Dermis blood vessel endothelial cell (primary cell): Measurements from ENCODE around the gene TRIM10. TPM values are rescaled to one million over a fixed set of nuclear protein-coding genes. Genes with fewer than 3 reads are reported as not detected.
"Not testable (repeated sequence)": the region's sequence is repeated elsewhere in the genome, so short reads cannot be mapped to it uniquely, and the experiment has no call there.

Experiments used
- DNase-seq: peaks from one replicate; pipeline ENCODE4 v3.0.0; 2010
- total RNA-seq: library from RNA; depleted of rRNA; stranded (reverse); fragments of >200 nt; gene quantifications from 2 replicates; pipeline ENCODE4 v1.2.3, GENCODE V29; 2014

Gene TRIM10
- total RNA-seq, 1 donor from 2014 or later = not detected

DNA sequence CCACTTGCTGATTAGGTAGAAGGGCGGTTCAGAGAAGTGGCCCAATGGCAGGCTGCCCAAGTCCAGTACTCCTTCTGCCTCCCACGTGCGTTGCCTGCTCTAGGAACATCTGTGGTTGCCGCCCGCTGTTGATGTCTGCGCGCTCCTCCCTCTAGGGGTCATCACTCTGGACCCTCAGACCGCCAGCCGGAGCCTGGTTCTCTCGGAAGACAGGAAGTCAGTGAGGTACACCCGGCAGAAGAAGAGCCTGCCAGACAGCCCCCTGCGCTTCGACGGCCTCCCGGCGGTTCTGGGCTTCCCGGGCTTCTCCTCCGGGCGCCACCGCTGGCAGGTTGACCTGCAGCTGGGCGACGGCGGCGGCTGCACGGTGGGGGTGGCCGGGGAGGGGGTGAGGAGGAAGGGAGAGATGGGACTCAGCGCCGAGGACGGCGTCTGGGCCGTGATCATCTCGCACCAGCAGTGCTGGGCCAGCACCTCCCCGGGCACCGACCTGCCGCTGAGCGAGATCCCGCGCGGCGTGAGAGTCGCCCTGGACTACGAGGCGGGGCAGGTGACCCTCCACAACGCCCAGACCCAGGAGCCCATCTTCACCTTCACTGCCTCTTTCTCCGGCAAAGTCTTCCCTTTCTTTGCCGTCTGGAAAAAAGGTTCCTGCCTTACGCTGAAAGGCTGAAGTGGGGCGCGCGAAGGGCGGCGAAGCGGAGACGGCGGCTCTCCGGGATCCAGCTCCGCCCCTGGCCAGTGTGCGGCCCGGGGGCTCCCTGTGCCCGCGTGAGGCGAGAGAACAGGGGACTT, 10.9 kb upstream of the TRIM10 start:
- no peak for DNase-seq

DNA sequence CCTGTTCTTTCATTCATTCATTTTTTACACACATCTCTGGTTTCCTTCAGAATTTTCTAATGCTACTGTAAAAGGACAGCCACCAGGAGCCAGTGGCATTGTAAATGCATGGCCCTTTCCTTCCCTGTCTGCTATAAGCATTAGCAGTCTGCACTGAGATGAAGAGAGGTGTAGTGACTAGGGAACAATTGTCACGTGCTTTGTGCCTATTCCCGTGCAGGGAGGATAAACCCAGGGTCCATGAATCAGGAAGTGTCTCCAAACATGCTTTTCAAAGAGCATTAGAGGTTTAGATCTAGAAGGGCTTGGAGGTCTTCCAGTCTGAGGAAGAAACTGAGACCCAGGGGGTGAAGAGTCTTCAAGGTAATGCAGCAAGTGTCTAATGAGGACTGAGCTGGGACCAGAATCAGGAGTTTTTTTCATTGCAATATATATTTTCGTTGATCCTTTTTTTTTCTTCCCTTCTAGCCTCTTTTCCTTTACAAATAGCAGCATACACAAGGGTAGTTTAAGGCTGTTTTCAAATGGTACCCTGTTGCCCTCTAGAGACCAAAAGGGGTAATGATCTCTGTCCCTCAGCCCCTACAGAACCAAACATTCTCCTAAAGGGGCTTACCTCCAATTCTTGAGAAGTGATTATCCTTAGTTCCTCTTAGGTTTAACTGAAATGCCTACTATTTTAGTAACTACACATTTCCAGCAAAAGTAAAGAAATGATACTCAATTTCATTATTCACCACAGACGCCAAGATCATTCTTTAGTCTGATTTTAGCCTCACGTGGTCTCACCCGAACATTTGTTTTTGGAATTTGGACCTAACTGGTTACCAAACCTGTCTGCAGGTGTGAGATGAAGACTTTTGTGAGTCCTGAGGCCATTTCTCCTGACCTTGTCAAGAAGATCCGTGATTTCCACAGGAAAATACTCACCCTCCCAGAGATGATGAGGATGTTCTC, 8.9 kb upstream of the TRIM10 start:
- peak; percentile 78 for DNase-seq

GRCh38 chr6:30168741-30169140, 7.7 kb upstream of the TRIM10 start:
- no peak for DNase-seq

DNA sequence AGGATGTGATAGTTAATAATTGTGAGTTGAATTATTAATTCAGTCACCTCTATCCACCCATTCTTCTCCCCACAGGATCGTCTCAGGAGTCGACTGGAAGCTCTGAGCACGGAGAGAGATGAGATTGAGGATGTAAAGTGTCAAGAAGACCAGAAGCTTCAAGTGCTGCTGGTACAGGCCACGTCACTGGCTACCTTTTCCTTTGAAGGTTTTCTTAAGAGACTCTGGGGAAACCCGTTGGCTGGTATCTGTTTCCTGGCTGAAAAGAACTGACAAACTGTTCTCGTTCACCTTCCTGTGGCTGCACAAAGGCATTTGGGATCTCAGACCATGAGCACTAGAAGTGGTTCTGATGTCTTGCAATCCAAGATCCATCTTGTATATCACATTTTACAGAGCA, 6.1 kb upstream of the TRIM10 start:
- peak; percentile 32 for DNase-seq

DNA sequence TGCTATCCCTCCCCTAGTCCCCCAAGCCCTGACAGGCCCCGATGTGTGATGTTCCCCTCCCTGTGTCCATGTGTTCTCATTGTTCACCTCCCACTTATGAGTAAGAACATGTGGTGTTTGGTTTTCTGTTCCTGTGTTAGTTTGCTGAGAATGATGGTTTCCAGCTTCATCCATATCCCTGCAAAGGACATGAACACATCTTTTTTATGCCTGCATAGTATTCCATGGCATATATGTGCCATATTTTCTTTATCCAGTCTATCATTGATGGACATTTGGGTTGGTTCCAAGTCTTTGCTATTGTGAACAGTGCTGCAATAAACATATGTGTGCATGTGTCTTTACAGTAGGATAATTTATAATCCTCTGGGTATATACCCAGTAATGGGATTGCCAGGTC, 4.2 kb upstream of the TRIM10 start:
- not testable (repeated sequence) for DNase-seq

DNA sequence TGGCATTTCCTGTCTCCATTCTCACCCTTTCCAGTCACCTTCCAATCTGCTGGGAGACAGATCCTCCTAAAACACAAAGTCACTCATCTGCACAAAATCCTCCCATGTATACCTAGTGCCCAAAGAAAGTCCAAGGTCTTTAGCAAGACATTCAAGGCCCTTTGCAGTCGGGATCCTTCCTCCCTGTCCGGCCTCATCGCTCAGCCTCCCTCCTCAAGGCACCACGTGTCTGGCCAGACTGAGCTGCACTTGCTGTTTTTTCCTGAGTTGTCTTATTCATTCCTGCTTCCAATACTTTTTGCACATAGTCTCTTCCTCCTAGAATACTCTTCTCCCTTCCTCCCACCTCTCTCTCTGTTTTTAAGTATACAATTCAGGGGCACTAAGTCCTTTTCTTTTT, 3.7 kb upstream of the TRIM10 start:
- DNase-seq = no peak

- no peak for DNase-seq
These were observed 3.1 kb upstream of the TRIM10 start for GRCh38 chr6:30163918-30164654.

DNA sequence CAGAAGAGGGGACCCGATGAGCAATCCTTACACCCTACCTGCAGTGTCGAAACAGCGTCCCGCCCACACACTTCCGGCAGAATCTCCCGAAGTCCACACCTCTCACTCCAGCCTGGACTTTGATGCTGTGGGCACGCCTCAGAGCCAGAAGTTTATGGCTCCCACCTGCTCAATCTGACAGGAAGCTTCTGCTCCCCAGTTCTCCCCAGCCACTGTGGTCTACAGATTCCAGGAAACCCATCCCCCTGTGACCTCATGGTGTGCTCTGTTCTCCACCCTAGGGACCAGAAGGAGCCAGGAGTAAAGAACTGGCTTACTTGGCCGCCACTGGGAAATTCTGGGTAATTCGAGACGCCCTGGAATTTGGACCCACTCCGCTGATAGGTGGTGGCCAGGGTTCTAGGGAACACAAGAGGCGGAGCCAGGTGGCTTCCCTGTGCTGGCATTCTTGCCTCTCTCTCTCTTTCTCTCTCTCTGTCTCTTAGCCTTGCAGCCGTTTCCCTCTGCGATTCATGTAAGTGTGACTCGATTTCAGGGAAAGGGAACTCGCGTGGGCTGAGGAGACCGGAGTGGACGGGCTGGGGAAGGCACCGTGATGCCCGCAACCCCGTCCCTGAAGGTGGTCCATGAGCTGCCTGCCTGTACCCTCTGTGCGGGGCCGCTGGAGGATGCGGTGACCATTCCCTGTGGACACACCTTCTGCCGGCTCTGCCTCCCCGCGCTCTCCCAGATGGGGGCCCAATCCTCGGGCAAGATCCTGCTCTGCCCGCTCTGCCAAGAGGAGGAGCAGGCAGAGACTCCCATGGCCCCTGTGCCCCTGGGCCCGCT, 2.3 kb upstream of the TRIM10 start, which contains the start of gene TRIM15:
TRIM15 (plus strand) TSS at position 457 of the 828 bp plus-strand sequence; CDS start at position 596, 139 bp downstream.
- no peak for DNase-seq

DNA sequence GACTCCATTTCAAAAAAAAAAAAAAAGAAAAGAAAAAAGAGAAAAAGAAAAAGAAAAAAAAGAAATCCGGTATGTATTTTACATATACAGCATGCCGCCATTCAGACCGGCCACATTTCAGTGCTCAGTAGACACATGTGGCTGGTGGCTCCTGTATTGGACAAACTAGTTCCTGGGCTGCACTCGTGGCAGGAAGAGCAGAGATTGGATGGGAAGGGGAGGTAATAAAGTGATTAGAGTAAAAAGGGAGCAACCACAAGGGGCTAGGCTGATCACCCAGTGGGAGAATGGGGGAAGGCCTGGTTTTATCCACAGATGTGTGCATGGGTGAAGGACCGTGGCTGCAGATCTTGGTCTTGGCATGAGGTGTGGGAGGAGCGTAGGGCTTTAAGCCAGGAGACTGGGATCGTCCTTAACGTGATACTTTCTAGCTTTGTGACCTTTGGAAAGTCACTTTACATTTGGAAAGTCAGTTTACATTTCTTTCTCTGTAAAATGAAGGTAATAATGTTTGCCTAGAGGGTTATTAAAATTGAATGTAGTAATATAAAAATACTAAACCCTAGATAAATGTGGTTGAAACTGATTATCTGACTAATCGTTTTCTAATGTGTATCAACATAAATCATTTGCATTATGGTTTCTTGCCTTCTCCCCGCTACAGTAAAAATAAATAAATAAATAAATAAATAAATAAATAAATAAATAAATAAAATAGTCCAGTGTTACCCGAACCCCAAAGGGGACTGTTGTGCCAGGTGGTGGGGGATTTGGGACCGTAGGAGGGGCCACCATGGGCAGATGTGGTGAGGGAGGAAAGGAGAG, 1.5 kb upstream of the TRIM10 start:
- no peak for DNase-seq

DNA sequence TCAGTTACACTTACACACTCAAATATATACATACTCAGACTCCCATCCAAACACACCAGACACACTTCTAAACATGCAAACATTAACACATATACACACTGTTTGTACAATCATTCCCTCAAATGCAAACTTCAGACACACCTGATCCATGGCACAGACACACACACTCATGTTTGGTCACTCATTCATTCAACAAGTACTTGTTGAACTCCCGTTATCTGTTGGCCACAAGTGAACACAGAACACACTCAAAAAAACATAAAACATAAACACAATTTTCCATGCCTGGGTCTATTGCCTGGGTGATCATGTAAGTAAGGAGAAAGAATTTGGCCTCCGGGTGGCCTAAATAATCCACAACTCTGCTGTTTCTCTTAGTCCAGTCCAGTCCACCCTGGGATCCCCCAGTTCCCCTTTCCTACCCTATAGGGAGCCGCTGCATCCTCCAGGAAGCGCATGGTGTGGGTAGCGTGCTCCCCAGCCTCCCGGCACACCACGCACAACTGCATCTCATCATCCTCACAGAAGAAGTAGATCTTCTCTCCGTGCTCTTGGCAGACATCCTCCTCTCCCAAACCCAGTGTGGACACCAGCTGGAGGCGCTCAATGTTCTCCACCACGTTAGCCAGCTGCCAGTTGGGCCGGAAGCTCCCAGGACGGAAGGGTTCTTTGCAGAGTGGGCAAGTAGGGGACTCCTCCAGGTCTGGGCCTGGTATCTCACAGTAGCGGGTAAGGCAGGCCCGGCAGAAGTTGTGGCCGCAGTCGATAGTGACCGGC, 815 bp downstream of the TRIM10 start:
- DNase-seq = no peak

DNA sequence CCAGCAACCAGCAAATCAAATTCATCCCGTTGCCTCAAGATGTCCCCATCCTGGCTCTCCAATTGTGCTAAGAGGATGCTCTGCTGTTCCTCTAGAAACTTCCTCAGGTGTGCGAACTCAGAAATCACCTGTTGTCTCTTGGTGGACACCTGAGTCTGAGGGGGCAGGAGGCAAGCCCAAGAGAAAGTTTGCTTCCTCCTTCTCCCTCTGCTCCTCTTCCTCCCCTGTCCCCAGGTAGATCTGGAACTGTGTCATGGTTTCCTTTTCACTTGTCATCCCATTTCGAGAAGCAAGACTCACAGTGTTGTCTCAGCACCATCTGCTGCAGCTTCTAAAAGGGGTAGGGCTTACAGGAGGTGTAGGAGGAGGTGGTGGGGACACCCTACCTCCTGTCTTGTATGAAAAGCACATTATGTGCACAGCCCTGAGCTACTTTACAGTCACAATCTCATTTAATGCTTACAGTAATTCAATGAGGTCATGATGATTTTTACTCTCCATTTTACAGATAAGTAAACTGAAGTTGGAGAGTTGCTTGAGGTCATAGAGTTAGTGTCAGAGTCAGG, 2.5 kb downstream of the TRIM10 start:
- DNase-seq = no peak

GRCh38 chr6:30157999-30158398, 3.0 kb downstream of the TRIM10 start:
- DNase-seq = no peak

- DNase-seq = no peak
These were observed 3.4 kb downstream of the TRIM10 start for GRCh38 chr6:30157581-30157980.

DNA sequence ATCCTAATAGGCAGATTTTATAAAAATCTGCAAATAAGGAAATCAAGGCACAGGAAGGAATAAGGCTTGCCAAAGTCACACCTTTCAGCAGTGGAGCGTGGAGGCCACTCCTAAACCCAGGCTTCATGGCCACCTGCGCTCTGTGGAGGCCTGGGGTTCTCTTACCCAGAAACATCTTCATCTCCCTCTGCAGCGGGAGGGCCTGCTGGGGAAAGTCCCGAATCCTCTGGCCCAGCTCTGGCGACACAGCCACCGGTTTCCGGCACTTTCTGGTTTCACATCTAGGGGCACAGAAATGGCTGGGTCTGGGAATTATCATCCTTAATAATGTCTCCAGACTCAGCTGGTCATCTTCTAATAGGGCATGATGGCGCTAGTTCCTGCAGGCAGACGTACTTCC, 4.2 kb downstream of the TRIM10 start:
- no peak for DNase-seq

GRCh38 chr6:30156262-30156599, 4.8 kb downstream of the TRIM10 start:
- peak; percentile 52 for DNase-seq

- no peak for DNase-seq
These were observed 5.3 kb downstream of the TRIM10 start for GRCh38 chr6:30155520-30156261.

DNA sequence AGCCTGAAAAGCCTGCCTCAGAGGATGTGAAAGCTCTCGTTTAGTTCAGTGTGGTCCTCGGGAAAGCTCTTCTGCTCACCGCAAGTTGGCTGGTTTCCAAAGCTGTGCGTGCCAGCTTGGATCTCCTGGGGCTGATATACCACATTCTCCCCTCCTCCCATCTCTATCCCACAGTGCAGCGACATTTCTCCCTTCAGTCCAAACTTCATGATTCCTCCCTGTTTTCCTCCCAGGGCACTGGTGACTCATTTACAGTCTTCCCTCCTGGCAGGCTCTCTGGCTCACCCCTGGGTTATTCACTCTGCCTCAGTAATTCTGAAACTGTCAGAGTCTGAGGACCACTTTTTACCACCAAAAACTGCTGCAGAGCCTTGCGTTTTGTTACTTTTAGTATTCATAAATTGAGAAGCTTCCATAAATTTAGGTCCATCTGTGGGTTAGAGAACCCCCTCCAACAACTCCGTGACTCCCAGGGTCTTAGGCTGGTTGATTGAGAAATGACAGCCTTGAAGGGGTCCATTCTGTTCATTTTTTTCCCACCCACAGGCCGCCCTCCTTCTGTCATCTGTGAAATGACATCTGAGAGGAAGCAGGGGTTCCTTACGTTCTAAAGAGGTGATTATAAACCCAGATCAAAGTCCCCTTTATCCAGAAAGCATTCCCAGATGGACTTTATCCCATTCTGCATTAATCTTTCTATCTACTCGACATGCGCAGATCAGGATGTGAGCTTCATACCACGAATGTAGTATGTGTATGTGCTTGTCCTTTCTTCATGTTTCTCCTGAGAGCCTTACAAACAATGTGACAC, 6.1 kb downstream of the TRIM10 start:
- peak; percentile 55 for DNase-seq

GRCh38 chr6:30154061-30154460, 7.0 kb downstream of the TRIM10 start:
- no peak for DNase-seq
